Loucy (cell line): ENCODE results near the gene TBC1D22A.

Experiments
- CTCF ChIP-seq: fragments of 200-600 bp; sonication (generic); conservative IDR thresholded peaks from 2 replicates; pipeline ENCODE4 v1.5.1; 2014; ENCODE audit warnings: mild to moderate bottlenecking, antibody characterized with exemption, low read length
- EZH2phosphoT487 ChIP-seq: fragments of 200-600 bp; IDR thresholded peaks from 2 replicates; pipeline ENCODE4 v1.6.1; 2018; ENCODE audit warnings: antibody characterized with exemption, mild to moderate bottlenecking, moderate library complexity, borderline replicate concordance

- no peak for TF ChIP-seq CTCF
- TF ChIP-seq EZH2phosphoT487, result no peak
These were observed 95.4 kb downstream of the TBC1D22A start for GRCh38 chr22:46857885-46858143.
